GM15510 (cell line): Measurements from ENCODE around the gene KRI1.

Experiments
- POLR2A ChIP-seq: IDR thresholded peaks from 3 replicates; pipeline ENCODE4 v1.6.1; 2011; ENCODE audit warnings: borderline replicate concordance; ENCODE audit not compliant: insufficient read length; ENCODE audit errors: extremely low read depth

The KRI1 gene

GRCh38 chr19:10517760-10518443 is 47.9 kb downstream of the KRI1 start:
- no peak for TF ChIP-seq POLR2A

- no peak for TF ChIP-seq POLR2A
These were observed 48.5 kb downstream of the KRI1 start, which contains the start of gene S1PR5 for GRCh38 chr19:10517361-10517759. S1PR5 (minus strand) TSS chr19:10517447; CDS start chr19:10515011, 2,436 bp downstream.

GRCh38 chr19:10516671-10517286 is 49.0 kb downstream of the KRI1 start:
- TF ChIP-seq POLR2A = no peak

- TF ChIP-seq POLR2A = no peak
These were observed 49.8 kb downstream of the KRI1 start for GRCh38 chr19:10516064-10516385.

- TF ChIP-seq POLR2A = no peak
These were observed 51.3 kb downstream of the KRI1 start for GRCh38 chr19:10514211-10515145.

GRCh38 chr19:10513223-10513622 is 52.6 kb downstream of the KRI1 start:
- TF ChIP-seq POLR2A = no peak

GRCh38 chr19:10510301-10510802 is 55.5 kb downstream of the KRI1 start:
- TF ChIP-seq POLR2A = no peak

- TF ChIP-seq POLR2A = no peak
These were observed 57.1 kb downstream of the KRI1 start for GRCh38 chr19:10508707-10509106.

GRCh38 chr19:10508036-10508435 is 57.8 kb downstream of the KRI1 start:
- TF ChIP-seq POLR2A = no peak

- no peak for TF ChIP-seq POLR2A
These were observed 60.1 kb downstream of the KRI1 start for GRCh38 chr19:10505583-10506229.
